ENCODE data around the gene PCSK4.
A peak's percentile ranks its signal among the peaks of the same experiment; 100 is the strongest.
"Not testable (repeated sequence)": the region's sequence is repeated elsewhere in the genome, so short reads cannot be mapped to it uniquely, and the experiment has no call there.

PCSK4 gene

DNA sequence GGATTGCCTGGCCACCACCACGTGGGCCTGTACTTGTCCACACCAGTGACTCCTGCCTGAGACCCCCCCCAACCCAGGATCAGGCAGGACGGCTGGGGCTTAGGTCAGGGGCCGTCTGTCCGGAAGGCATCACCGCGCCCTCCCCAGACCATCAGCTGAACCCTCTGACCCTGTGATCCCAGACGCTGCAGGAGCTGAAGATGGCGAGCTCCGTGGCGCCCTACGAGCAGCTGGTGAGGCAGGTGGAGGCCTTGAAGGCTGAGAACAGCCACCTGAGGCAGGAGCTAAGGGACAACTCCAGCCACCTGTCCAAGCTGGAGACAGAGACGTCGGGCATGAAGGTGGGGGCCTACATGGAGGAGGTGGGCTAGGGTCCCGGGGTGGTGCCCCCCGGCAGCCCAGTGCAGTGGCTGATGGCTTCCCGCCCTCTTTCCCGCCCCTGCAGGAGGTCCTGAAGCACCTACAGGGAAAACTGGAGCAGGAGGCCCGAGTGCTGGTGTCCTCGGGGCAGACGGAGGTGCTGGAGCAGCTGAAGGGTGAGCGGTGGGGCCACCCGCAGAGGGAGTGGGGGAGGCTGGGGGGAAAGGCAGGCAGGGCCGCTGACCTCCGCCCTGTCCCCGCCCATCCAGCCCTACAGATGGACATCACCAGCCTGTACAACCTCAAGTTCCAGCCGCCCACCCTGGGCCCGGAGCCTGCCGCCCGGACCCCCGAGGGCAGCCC lies 37.2 kb downstream of the PCSK4 start:
- DNase-seq (ENCODE audit: low spot score) = no peak

DNA sequence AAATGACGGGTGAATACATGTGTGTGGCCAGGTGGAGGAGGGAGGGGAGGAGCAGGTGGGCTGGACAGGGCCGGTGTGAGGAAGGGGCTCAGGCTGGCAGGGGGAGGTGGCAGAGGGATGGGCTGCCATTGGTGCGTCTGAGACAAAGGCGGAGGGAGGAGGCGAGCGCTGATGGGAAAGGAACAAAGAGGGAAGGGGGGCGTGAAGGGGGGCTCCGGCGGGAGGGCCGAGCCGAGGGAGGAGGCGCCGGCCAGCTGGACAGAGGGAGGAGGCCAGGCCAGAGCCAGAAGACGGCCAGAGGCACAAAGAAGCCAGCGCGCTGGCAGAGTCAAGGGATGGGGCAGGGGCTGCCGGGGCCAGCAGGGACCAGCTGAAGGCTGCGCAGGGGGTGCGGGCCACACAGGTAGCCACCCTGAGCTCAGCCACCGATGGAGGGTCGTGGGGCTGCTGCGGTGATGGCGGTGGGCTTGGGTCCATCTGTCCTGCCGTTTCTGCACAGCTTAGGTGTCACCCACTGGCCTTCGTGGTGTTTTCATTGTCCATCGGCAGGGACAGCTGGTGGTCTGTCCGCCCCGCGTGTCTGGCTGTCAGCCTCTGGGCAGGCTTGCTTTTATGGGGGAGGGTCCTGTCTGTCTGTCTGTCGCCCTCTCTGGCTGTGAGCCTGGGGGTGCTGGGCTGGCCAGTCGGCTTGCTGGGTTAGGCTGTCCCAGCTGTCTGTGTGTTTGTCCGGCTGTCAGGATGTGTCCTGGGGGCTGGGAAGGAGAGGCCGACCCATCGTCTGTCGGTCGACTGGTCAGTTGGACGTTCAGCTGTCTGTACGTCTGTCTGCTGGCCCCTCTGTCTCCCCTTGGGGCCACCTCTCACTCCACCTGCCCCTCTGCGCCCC lies 38.0 kb downstream of the PCSK4 start:
- no peak for DNase-seq (ENCODE audit: low spot score)

DNA sequence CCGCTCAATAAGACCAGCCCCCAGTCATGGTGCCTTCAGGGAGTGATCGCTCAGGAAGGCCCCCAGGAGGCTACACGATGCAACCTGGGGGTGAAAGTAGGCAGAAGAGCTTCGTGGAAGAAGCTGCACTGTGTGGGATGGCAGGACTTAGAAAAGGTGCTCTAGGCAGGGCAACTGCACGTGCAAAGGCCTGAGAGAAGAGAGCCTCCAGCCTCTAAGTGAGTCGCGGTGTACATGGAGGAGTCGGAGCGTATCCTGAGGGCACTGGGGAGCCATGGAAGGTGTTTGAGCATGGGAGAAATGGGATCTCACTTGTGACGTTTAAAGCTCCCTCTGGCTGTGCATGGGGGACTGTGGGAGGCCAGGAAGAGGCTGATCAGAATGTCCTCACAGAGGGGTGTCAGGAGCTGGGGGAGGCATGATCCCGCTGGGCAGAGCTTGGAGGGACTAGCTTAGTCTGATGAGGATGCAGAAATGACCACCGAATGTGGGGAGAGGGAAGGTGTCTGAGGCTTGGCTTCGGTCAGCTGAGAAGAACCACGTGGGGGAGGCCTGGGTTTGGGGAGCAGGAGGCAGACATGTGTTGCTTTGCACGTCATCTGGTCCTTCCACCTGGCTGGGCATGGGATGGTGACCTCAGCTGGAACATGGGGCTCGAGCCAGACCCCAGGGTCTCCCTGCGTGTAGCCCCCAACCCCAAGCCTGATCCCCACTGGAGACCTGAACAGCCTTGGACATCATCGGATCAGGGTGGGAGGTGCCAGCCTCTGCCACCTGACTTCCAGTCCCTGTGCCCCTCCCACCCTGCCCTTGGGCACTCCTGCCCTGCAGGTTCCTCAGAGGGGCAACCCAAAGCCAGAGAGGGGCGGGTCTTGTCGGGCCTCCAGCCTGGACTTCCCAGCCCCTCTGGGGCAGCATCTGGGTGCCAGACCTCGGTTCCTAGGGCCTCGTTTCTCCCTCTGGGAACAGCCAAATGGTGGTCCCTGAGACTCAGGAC lies 39.1 kb downstream of the PCSK4 start:
- DNase-seq (ENCODE audit: low spot score) = no peak

DNA sequence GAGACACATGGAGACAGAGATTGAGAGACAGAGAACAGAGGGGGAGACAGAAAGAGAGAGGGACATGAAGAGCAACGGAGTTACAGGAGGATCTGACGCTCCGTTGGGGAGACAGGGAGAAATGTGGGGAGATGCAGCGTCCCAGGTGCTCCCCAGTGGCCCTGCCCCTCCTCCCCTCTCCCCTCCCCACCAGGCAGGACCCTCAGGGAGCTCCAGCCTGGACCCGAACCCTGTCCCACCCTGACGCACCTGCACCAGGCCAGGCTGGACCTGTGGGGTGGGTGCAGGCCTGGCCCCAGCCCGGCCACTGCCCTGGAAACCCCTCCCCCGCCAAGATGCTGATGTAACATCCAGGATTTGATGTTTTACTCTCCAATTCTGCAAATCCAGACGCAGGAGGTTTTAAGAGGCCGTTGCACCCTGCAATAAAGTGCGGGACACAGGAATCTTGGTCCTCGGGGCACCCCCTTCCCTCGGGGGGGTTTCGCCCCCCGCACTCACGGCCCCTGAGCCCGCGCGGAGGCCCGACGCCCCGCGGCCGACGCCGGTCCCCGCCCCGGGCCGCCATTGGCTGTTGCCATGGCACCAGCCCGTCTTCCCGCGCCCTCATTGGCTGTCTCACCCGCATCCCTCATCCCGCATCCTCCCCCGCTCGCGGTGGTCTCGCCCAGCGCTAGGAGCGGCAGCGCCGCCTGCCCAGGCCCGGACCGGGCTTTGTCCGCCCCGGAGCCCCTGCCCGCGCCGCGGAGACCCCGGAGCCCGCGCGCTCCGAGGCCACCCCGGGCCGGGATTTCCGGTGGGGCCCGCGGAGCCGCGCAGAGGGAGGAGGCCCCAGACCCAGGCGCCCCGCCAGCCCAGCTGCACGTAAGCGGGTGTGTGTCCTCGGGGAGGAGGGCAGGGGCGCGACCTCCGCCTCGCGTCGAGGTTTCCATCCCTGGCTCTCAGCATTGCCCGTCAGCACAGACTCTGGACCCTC lies 40.4 kb downstream of the PCSK4 start, which contains the start of gene APC2:
APC2 (plus strand) TSS at position 655 of the 976 bp plus-strand sequence. CDS start 2,881 bp downstream, outside the sequence.
- DNase-seq (ENCODE audit: low spot score) = peak; percentile 91

DNA sequence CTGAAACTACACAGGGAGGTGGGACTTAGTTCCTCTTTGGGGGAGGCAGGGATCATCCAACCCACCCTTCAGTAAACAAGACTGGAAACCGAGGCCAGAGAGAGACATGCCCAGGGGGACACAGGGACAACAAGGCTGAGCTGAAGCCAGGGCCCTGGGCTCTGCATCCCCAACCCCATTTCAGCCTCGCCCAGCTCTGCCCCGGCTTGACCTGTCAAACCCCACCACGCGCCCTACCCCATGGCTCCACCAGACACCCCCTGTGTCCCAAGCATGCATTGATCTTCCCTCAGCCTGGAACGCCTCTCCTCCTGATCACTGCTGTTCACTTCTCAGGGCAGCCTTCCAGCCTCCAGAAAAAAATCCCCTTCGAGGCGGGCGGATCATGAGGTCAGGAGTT lies 42.2 kb downstream of the PCSK4 start:
- no peak for DNase-seq (ENCODE audit: low spot score)

DNA sequence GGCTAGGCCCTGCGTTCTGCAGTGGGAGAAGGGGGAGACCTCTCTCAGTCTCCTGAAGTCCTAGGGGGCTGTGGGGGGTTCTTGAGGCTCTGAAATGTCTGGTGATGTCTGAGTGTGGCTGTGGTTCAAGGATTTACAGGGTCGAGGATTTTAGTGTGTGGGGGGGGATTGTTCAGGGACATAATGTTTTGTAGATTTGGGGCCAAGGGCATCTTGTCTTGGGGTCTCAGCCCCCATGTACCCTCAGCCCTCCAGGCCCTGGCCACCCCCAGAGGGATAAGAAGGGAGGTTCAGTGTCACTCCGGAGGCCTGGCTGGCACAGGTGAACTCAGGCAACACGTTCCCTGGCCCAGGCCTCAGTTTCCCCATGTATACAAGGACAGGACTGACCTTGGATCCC lies 42.6 kb downstream of the PCSK4 start:
- no peak for DNase-seq (ENCODE audit: low spot score)

DNA sequence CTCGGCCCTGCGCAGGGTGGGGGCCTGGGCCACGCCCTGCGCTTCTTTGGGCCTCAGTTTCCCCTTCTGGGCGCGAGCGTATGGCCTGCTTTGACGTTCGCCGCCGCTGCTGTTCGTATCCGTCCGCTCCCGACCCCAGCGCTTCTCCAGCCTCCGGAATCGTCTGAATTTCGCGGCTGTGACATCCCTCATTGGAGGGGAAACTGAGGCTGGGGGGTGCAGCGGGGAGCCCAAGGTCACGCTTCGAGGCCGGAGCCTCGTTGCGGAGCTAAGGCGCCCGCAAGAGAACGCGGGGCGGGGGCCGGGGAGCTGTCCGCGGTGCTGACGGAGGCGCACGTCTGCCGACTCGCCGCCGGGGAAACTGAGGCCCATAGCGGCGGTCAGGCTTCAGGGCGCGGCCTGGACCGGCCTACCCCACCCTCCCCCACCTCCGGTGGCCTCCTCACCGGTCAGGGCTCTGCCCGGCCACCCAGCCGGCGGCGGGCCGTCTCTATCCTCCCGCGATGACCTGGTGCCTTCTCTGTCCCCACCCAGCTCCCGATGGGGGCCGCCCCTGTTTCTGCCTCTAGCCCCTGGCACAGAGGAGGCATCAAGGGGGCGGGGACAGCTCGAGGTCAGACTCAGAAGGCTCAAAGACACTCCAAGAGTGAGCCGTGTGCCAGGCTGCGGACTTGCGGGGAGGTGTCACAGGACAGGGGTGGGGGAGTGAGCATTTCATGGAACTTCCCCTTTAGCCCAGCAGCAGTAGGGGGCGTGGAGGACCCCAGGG lies 43.3 kb downstream of the PCSK4 start:
- DNase-seq (ENCODE audit: low spot score) = peak; percentile 61

DNA sequence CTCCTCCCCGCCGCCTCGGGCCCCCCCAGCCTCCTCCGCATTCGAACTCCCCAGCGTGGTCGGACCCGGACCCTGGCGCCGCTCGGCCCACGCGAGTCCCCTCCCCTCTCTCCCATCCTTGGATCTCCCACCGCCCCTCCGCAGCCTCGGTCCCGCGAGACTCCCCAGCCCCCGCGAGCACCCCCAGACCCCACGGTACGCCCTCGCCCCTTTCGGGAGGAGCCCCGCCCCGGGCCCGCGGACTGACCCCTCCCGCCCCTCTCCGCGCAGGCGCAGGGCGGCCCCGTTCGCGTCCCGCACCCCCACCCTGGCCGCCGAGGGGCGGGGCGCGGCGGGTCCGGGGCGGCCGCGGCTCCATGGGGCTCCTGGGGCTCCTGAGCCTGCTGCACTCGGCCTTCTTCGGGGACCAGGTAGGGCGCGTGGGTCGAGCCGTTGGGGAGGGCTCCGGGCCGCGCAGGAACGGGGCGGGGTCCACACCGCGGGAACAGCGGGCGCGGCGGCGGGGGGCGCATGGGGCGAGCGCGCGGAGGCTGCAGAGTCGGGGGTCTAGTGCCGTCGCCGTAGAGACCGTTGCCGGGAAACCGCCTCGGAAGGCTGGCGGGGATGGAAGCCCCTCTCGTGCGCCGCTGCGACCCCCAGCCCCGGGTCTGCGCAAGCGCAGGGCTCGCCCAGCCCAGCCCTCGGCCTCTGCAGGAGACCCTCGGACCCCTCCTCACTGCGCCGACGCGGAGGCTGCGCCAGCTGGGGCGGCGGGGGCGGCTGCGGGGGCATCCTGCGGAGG lies 44.0 kb downstream of the PCSK4 start:
- peak; percentile 84 for DNase-seq (ENCODE audit: low spot score)

DNA sequence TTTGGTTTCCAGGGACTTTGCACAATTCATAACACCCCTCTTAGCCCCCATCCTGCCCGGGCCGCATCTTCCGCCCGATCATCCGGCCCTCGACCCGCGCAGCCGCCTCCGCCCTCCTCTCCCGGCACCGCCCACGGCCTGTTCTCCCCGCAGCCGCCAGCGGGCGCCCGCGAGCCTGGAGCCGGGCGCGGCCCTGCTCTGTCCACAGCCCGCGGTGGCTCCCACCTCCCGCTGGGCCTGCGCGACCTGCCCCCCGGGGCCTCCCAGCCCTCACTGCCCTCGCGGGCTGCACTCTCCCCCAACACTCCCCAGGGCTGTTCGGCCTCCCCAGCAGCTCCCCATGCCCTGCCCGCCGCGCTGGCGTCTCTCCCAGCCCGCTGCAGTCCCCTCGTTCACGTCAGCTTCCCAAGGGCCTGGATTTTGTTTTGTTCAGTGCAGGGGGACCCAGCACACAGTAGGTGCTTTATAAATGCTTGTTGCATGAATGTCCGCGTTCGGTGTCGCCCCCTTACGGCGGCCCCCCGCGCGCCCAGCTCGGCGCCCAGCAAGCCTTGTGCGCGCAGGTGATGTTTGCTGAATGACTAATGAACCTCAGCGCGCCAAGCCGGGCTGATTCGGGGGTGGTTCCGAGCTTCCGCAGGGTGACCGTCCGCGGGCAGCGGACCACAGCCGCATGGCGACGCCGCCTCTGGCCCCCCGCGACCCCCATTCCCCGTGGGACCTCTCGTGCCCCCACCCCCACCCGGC lies 44.8 kb downstream of the PCSK4 start:
- DNase-seq (ENCODE audit: low spot score) = peak; percentile 92

DNA sequence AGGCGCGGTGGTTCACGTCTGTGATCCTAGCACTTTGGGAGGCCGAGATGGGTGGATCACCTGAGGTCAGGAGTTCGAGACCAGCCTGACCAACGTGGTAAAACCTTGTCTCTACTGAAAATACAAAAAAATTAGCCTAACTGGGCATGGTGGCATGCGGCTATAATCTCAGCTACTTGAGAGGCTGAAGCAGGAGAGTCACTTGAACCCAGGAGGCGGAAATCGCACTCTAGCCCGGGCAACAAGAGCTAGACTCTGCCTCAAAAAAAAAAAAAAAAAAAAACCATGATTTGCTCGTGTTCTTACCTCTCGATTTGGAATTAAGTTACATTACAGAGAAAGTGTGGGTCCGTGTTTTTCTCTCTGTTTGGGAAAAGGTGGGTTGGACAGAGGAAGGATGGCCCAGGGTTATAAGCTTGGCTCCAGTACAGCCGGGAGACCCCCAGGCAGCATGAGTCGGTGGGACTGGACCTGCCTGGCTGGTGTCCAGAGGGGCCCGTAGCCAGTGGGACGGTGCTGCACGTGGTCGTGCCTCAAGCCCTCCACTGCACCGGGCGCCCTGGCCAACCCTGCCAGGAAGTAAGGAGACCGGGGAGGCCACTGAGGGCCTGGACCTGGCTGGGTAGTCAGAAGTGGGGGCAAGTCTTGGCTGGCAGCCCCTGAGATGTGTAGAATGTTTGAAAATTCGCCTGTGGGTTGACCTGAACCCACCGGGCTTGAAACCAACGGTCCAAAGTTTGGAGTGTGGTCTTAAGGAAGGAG lies 48.3 kb downstream of the PCSK4 start:
- no peak for DNase-seq (ENCODE audit: low spot score)

DNA sequence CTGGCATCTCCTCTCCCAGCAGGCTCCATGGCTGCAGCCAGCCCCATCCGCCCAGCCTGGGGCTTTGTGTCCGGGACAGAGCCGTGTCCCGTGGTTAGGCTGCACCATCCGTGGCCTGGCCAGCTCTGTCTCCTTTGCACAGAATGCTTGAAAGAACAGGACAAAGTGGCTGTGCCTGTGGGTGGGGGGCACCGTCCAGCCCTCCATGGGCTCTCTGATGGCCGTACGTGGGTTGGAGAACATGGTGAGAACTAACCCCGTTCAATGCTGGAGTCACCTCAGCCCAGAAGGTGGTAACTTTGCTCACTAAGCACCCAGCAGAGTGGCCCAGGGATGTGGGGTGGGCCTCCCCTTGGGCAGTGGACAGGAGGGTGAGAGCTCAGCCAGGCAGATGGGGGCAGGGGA lies 49.1 kb downstream of the PCSK4 start:
- no peak for DNase-seq (ENCODE audit: low spot score)

DNA sequence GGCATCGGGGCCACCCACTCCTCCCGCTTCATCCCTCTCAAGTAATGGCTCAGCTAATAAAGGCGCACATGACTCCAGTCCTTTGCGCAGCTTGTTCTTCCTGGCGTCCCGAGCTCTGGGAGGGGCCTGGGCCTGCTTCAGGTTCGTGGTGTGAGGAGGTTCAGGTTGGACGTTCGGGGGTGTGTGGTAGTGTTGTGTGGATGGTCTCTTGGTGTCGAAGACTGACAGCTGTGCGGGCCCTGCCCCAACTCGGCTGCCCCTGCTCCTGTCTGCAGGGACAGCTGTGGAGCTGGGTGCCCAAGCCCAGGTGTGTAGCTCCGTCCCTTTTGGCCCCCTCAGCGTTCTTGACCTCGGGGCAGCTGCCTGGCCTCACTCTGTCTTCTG lies 49.7 kb downstream of the PCSK4 start:
- no peak for DNase-seq (ENCODE audit: low spot score)

DNA sequence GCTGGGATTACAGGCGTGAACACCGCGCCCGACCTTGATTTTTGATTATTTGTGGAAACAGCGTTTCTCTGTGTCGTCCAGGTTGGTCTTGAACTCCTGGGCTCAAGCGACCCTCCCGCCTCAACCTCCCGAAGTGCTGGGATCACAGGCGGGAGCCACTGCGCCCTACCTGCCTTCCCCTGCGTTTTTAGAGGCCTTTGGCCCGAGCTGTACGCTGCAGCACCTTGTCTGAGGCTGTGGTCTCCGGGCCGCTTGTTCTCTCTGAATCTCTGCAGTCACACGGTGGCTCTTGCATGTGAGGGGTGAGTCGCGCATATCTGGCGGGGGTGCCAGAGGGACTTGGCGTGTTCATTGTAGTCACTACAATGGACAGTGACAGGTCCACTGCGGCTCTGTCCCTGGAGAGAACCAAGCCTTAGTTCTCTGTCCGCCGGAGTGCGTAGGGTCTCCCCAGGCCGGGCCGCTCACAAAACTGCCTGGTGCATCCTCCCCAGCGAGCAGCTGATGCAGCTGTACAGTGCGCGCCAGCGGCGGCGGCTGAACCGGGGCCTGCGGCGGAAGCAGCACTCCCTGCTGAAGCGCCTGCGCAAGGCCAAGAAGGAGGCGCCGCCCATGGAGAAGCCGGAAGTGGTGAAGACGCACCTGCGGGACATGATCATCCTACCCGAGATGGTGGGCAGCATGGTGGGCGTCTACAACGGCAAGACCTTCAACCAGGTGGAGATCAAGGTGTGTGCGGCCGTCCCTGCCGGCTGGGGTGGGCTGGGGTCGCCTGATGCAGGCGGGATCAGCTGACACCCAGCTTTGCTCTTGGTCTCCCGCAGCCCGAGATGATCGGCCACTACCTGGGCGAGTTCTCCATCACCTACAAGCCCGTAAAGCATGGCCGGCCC lies 50.4 kb downstream of the PCSK4 start:
- DNase-seq (ENCODE audit: low spot score) = not testable (repeated sequence)

DNA sequence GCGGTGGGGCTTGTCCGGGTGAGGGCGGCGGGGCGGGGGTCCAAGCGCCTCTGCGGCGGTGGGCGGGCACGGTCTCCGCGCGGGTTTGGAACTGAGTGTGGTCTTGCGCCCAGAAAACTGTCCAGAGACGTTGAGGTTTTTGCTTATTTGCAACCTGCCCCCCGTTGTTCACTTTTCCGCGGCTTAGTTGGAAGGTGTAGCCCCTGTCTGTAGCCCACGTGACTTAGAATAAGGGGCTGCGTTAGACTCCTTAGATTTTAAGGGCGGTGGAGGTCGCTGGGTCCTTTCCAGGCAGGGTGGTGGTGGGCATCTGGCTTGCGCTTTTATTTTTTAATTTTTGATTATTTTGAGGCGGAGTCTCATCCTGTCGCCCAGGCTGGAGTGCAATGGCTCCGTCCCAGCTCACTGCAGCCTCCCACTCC lies 51.2 kb downstream of the PCSK4 start:
- no peak for DNase-seq (ENCODE audit: low spot score)

DNA sequence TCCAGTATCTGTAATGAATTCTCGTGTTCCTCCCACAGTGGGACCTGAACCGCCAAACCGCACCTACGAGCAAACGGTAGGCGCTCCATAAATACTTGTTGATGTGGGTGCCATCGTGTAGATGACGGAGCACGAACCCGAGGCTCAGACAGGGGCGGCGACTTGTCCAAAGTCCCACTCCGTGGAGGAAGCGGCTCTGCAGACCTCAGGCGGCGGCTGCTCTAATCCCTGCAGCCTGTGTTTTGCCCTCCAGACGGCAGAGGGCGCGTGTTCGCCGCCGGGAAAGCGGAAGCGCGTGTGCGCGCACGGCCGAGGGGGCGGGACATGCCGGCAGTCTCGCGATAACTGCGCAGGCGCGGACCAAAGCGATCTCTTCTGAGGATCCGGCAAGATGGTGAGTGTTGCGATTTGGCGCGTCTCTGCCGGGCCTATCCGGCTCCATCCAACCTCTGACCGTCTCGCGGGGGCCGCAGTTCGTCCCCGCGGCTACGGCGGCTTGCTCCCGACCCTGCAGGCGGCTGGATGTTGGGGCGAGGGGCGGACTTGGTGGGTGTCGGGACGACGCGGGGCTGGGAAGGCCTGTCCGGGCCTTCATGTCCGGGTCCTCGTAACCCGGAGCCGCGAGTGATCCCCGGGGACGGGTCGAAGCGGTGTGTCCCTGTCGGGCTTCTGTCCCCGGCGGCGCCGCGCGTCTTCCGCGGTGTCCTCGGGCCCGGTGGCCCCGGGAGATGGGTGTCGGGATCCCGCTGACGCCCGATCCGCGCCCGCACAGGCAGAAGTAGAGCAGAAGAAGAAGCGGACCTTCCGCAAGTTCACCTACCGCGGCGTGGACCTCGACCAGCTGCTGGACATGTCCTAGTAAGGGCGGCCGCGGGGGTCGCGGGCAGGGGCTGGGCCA lies 51.9 kb downstream of the PCSK4 start, which contains the start of gene RPS15:
RPS15 (plus strand) TSS at position 362 of the 898 bp plus-strand sequence; CDS start at position 392, 30 bp downstream.
- DNase-seq (ENCODE audit: low spot score) = peak; percentile 95

Measured in iPS-NIHi11 (cell line).